Astrocyte (in vitro differentiated cells and primary cell): ENCODE results near the gene L3MBTL4. TPM values are rescaled to one million over a fixed set of nuclear protein-coding genes. Genes with fewer than 3 reads are reported as not detected.
"Not testable (repeated sequence)": the region's sequence is repeated elsewhere in the genome, so short reads cannot be mapped to it uniquely, and the experiment has no call there.

Source experiments
- DNase-seq: peaks from one replicate; pipeline ENCODE4 v3.0.0-alpha.2; 2010; ENCODE audit warnings: low read depth
- FAIRE-seq: peaks from 2 replicates; lab custom pipeline; 2011; peaks lifted over from hg19 to GRCh38; lab: Jason Lieb, UNC
- H2AFZ ChIP-seq: 2 replicates; pipeline ENCODE4 v1.6.0; 2012; ENCODE audit warnings: low read depth, low read length, inconsistent platforms
- H3K27ac ChIP-seq: 2 replicates; pipeline ENCODE4 v1.5.1; 2011; ENCODE audit warnings: low read depth, low read length, inconsistent platforms
- H3K27me3 ChIP-seq: 2 replicates; pipeline ENCODE4 v1.6.0; 2011; ENCODE audit warnings: low read length, inconsistent platforms; ENCODE audit not compliant: insufficient read depth
- H3K36me3 ChIP-seq: 2 replicates; pipeline ENCODE4 v1.5.1; 2011; ENCODE audit warnings: low read length, inconsistent platforms; ENCODE audit not compliant: insufficient read depth
- H3K4me1 ChIP-seq: 2 replicates; pipeline ENCODE4 v1.5.1; 2011; ENCODE audit warnings: low read length, inconsistent platforms; ENCODE audit not compliant: insufficient read depth
- H3K4me2 ChIP-seq: 2 replicates; pipeline ENCODE4 v1.6.0; 2012; ENCODE audit warnings: low read length, inconsistent platforms
- H3K4me3 ChIP-seq: 2 replicates; pipeline ENCODE4 v1.5.1; 2011; ENCODE audit warnings: low read depth, mild to moderate bottlenecking, low read length, inconsistent platforms; ENCODE audit not compliant: insufficient read depth
- H3K79me2 ChIP-seq: 2 replicates; pipeline ENCODE4 v1.6.0; 2012; ENCODE audit warnings: mild to moderate bottlenecking, low read length, inconsistent platforms; ENCODE audit not compliant: insufficient read depth
- H3K9ac ChIP-seq: 2 replicates; pipeline ENCODE4 v1.6.0; 2012; ENCODE audit warnings: mild to moderate bottlenecking, low read length, inconsistent platforms
- H3K9me3 ChIP-seq: 2 replicates; pipeline ENCODE4 v1.5.1; 2012; ENCODE audit warnings: low read depth, mild to moderate bottlenecking, low read length, inconsistent platforms; ENCODE audit not compliant: insufficient read depth
- H4K20me1 ChIP-seq: 2 replicates; pipeline ENCODE4 v1.6.0; 2012; ENCODE audit warnings: low read length, inconsistent platforms; ENCODE audit not compliant: insufficient read depth
- H3K27ac Mint-ChIP-seq: one replicate; pipeline ENCODE4 v1.8.0; 2021; ENCODE audit warnings: mild to moderate bottlenecking, mixed read lengths; ENCODE audit not compliant: unreplicated experiment
- H3K27me3 Mint-ChIP-seq: one replicate; pipeline ENCODE4 v1.8.0; 2021; ENCODE audit warnings: low read depth, mixed read lengths; ENCODE audit not compliant: unreplicated experiment
- H3K36me3 Mint-ChIP-seq: one replicate; pipeline ENCODE4 v1.8.0; 2021; ENCODE audit warnings: low read depth, mixed read lengths; ENCODE audit not compliant: unreplicated experiment
- H3K4me1 Mint-ChIP-seq: one replicate; pipeline ENCODE4 v1.8.0; 2021; ENCODE audit warnings: low read depth, mixed read lengths; ENCODE audit not compliant: unreplicated experiment
- H3K4me3 Mint-ChIP-seq: one replicate; pipeline ENCODE4 v1.8.0; 2021; ENCODE audit warnings: mild to moderate bottlenecking, moderate library complexity, mixed read lengths; ENCODE audit not compliant: unreplicated experiment
- H3K9me3 Mint-ChIP-seq: one replicate; pipeline ENCODE4 v1.8.0; 2021; ENCODE audit warnings: mild to moderate bottlenecking, mixed read lengths; ENCODE audit not compliant: unreplicated experiment
- EZH2 ChIP-seq: IDR thresholded peaks from 2 replicates; pipeline ENCODE4 v1.6.1; 2012; ENCODE audit warnings: mild to moderate bottlenecking, low read length, inconsistent platforms; ENCODE audit not compliant: insufficient read depth
- total RNA-seq: library from RNA; stranded (reverse); gene quantifications from 2 replicates; pipeline ENCODE4 v1.2.1, GENCODE V29; 2021
- TF ChIP-seq, protein P1 (sequence below): IDR thresholded peaks from 2 replicates; pipeline ENCODE4 v1.5.1; 2011; ENCODE audit warnings: low read depth, mild to moderate bottlenecking, inconsistent platforms, low read length, moderate library complexity; ENCODE audit not compliant: insufficient read depth

Gene L3MBTL4
- total RNA-seq, 1 donor from 2014 or later, result 0.52 TPM

DNA sequence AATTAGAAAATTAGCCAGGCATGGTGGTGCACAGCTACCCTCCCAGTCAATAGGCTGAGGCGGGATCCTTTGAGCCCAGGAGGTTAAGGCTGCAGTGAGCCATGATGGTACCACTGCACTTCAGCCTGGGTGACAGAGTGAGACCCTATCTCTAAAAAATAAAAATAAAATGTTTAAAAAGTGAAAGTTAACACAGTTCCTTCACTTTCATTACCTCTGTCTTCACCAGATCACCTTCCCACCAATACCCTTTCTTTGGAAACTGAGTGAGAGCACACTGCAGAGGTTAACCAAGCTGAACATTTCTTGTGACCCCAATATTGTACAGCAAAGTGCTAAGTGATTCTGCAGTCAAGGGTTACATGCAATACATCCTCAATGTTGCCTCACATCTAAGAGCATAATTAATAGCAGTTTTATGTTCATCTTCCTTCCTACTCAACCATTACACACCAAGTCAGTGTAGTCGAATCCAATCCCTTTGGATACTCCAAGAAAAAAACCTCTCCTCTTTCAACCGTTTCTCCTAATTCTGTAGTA lies 1.7 kb downstream of the L3MBTL4 start:
- Mint-ChIP-seq H3K4me1 (no peaks in the 10 kb centered on the region), H3K4me3 (peak overlapping the region; percentile 81), H3K27me3 (peaks cover 27% of the 10 kb centered on the region), H3K9me3 (no peaks in the 10 kb centered on the region), H3K27ac (no peak overlapping the region), H3K36me3 (peaks cover 2% of the 10 kb centered on the region)
- no peak overlapping the region for H3K27ac ChIP-seq
- DNase-seq (no peak), FAIRE-seq (no peak)
- no peak overlapping the region for H3K9ac ChIP-seq
- H2AFZ ChIP-seq, result no peak overlapping the region
- H3K4me2 ChIP-seq, result no peak overlapping the region
- H3K9me3 ChIP-seq, result no peaks in the 10 kb centered on the region
- no peaks in the 10 kb centered on the region for H3K36me3 ChIP-seq
- TF ChIP-seq EZH2, result no peak
- TF ChIP-seq, protein P1, sequence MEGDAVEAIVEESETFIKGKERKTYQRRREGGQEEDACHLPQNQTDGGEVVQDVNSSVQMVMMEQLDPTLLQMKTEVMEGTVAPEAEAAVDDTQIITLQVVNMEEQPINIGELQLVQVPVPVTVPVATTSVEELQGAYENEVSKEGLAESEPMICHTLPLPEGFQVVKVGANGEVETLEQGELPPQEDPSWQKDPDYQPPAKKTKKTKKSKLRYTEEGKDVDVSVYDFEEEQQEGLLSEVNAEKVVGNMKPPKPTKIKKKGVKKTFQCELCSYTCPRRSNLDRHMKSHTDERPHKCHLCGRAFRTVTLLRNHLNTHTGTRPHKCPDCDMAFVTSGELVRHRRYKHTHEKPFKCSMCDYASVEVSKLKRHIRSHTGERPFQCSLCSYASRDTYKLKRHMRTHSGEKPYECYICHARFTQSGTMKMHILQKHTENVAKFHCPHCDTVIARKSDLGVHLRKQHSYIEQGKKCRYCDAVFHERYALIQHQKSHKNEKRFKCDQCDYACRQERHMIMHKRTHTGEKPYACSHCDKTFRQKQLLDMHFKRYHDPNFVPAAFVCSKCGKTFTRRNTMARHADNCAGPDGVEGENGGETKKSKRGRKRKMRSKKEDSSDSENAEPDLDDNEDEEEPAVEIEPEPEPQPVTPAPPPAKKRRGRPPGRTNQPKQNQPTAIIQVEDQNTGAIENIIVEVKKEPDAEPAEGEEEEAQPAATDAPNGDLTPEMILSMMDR, result no peak
- peaks cover 15% of the 10 kb centered on the region for H3K27me3 ChIP-seq
- no peak overlapping the region for H3K4me3 ChIP-seq
- H4K20me1 ChIP-seq, result no peaks in the 10 kb centered on the region
- no peaks in the 10 kb centered on the region for H3K4me1 ChIP-seq
- no peaks in the 10 kb centered on the region for H3K79me2 ChIP-seq

DNA sequence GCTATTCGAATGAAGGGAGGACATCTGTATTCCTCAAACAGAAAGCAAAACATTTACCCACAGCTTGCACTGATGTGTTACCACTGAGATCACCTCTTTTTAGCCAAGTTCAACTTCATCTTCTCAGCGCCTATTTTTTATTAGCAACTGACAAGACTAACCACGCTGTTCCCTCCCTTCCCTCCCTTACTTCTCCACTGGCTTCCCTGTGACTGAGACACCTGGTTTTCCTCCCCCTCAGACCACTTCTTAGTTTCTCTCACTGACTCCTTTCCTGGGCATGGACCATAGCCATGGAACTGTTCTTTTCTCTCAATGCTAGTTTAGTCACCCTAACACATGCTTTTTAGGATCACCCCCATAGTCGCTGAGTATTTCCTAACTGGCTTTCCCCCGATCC lies 3.3 kb downstream of the L3MBTL4 start:
- Histone ChIP-seq H3K27me3 (peaks cover 15% of the 10 kb centered on the region), H3K36me3 (no peaks in the 10 kb centered on the region), H3K9ac (no peak overlapping the region), H4K20me1 (no peaks in the 10 kb centered on the region), H3K27ac (no peak overlapping the region), H3K9me3 (no peaks in the 10 kb centered on the region), H3K4me3 (no peak overlapping the region), H3K4me2 (no peak overlapping the region), H2AFZ (no peak overlapping the region), H3K79me2 (no peaks in the 10 kb centered on the region), H3K4me1 (no peaks in the 10 kb centered on the region)
- Mint-ChIP-seq H3K36me3 (peaks cover 2% of the 10 kb centered on the region), H3K27ac (no peak overlapping the region), H3K4me3 (no peak overlapping the region), H3K4me1 (peaks cover 4% of the 10 kb centered on the region), H3K27me3 (peaks cover 27% of the 10 kb centered on the region), H3K9me3 (no peaks in the 10 kb centered on the region)
- FAIRE-seq, result no peak
- TF ChIP-seq, protein P1, result no peak
- no peak for TF ChIP-seq EZH2
- no peak for DNase-seq

DNA sequence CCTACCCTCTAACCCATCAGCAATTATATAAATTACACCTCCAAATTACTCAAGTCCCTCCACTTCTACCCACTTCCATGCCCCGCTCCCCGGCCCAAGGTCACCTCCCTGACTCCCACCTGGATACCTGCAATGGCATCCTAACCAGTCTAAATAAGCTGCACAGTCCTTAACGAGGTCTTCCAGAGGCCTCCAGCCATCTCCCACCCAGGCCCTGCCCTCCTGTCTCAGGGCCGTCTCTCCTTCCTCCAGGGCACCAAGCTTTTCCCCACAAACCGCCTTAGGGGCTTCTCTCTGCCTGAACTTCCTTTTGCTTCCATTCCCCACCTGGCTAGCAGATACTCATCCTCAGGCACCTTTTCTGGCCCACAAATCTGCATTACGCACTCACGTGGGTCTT lies 4.8 kb downstream of the L3MBTL4 start:
- Histone ChIP-seq H3K79me2 (no peaks in the 10 kb centered on the region), H2AFZ (no peak overlapping the region), H3K9me3 (no peaks in the 10 kb centered on the region), H3K4me2 (no peak overlapping the region), H3K36me3 (no peaks in the 10 kb centered on the region), H3K27ac (no peak overlapping the region), H4K20me1 (no peaks in the 10 kb centered on the region), H3K4me1 (no peaks in the 10 kb centered on the region), H3K27me3 (peaks cover 17% of the 10 kb centered on the region), H3K9ac (no peak overlapping the region), H3K4me3 (no peak overlapping the region)
- Mint-ChIP-seq H3K4me3 (no peak overlapping the region), H3K27me3 (peaks cover 23% of the 10 kb centered on the region), H3K36me3 (no peaks in the 10 kb centered on the region), H3K27ac (no peak overlapping the region), H3K4me1 (peaks cover 11% of the 10 kb centered on the region), H3K9me3 (no peaks in the 10 kb centered on the region)
- DNase-seq (no peak), FAIRE-seq (no peak)
- TF ChIP-seq, protein P1, result no peak
- TF ChIP-seq EZH2, result no peak

DNA sequence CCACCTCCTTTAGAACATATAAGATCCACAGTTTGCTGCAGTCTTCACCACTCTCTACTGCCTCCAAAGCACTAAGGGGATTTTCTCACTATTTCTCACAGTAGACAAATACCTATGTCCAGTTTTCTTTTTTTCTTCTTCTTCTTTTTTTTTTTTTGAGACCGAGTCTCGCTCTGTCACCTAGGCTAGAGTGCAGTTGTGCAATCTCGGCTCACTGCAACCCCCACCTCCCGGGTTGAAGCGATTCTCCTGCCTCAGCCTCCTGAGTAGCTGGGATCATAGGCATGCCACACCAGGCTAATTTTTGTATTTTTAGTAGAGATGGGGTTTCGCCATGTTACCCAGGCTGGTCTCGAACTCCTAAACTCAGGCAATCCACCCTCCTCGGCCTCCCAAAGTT lies 6.2 kb downstream of the L3MBTL4 start:
- H3K27me3 Mint-ChIP-seq, result peaks cover 20% of the 10 kb centered on the region
- H3K9me3 ChIP-seq, H3K27ac ChIP-seq, FAIRE-seq, H3K27ac Mint-ChIP-seq, H3K4me2 ChIP-seq, H3K4me1 ChIP-seq, H2AFZ ChIP-seq, H3K36me3 Mint-ChIP-seq, H3K4me3 ChIP-seq, H4K20me1 ChIP-seq, H3K9me3 Mint-ChIP-seq, H3K9ac ChIP-seq, DNase-seq, H3K79me2 ChIP-seq, H3K36me3 ChIP-seq, H3K4me3 Mint-ChIP-seq: not testable (repeated sequence)
- peaks cover 13% of the 10 kb centered on the region for H3K27me3 ChIP-seq
- peaks cover 11% of the 10 kb centered on the region for H3K4me1 Mint-ChIP-seq
